Left hindlimb (tissue), 1 donor: ENCODE measurements around the gene TMEM127.
"Not testable (repeated sequence)": the region's sequence is repeated elsewhere in the genome, so short reads cannot be mapped to it uniquely, and the experiment has no call there.

ENCODE experiments used
- DNase-seq: peaks from one replicate; pipeline ENCODE4 v3.0.0-alpha.2; 2018

TMEM127 gene

GRCh38 chr2:96265840-96266679 is at the start of gene TMEM127, which contains the start of gene CIAO1:
TMEM127 (minus strand) TSS chr2:96265997; CDS start chr2:96265381, 616 bp downstream.
CIAO1 (plus strand) TSS chr2:96266225; CDS start chr2:96266351, 126 bp downstream.
- DNase-seq: peak; percentile 99

GRCh38 chr2:96315005-96315399 is 49.2 kb upstream of the TMEM127 start:
- DNase-seq: no peak

GRCh38 chr2:96308248-96308647 is 42.5 kb upstream of the TMEM127 start:
- DNase-seq: no peak

- no peak for DNase-seq
These were observed 40.6 kb upstream of the TMEM127 start for GRCh38 chr2:96306370-96306769.

GRCh38 chr2:96305979-96306308 is 40.1 kb upstream of the TMEM127 start:
- no peak for DNase-seq

- DNase-seq: peak; percentile 91
These were observed 39.5 kb upstream of the TMEM127 start, which contains the start of gene SNRNP200 for GRCh38 chr2:96305091-96305978. SNRNP200 (minus strand) TSS chr2:96305546; CDS start chr2:96305437, 109 bp downstream.

GRCh38 chr2:96304606-96305005 is 38.8 kb upstream of the TMEM127 start:
- no peak for DNase-seq

- DNase-seq: no peak
These were observed 36.1 kb upstream of the TMEM127 start for GRCh38 chr2:96301865-96302264.

- no peak for DNase-seq
These were observed 31.1 kb upstream of the TMEM127 start for GRCh38 chr2:96296925-96297324.

GRCh38 chr2:96294271-96294670 is 28.5 kb upstream of the TMEM127 start:
- DNase-seq: not testable (repeated sequence)

- no peak for DNase-seq
These were observed 26.0 kb upstream of the TMEM127 start for GRCh38 chr2:96291751-96292150.

GRCh38 chr2:96287273-96287856 is 21.6 kb upstream of the TMEM127 start:
- no peak for DNase-seq

GRCh38 chr2:96276787-96277499 is 11.1 kb upstream of the TMEM127 start:
- DNase-seq: no peak

- no peak for DNase-seq
These were observed 8.7 kb upstream of the TMEM127 start for GRCh38 chr2:96274355-96275056.

- no peak for DNase-seq
These were observed 8.0 kb upstream of the TMEM127 start for GRCh38 chr2:96273763-96274162.

- no peak for DNase-seq
These were observed 6.2 kb upstream of the TMEM127 start for GRCh38 chr2:96271995-96272394.

- DNase-seq: no peak
These were observed 1.6 kb upstream of the TMEM127 start for GRCh38 chr2:96267159-96267971.

GRCh38 chr2:96265349-96265839 is 403 bp downstream of the TMEM127 start:
- no peak for DNase-seq

GRCh38 chr2:96264656-96265348 is 995 bp downstream of the TMEM127 start:
- DNase-seq: no peak

GRCh38 chr2:96264086-96264485 is 1.7 kb downstream of the TMEM127 start:
- no peak for DNase-seq
